H1 (cell line): ENCODE data around the gene RESF1.

Experiments used
- BACH1 ChIP-seq: IDR thresholded peaks from 2 replicates; pipeline ENCODE4 v1.6.1; 2012; ENCODE audit warnings: low read length, improper control_type of control experiment
- EGR1 ChIP-seq: IDR thresholded peaks from 2 replicates; pipeline ENCODE4 v1.6.1; 2011; ENCODE audit warnings: low read depth, low read length, borderline replicate concordance
- EZH2 ChIP-seq: fragments of 200-600 bp; sonication (generic); IDR thresholded peaks from 2 replicates; pipeline ENCODE4 v1.7.1; 2012; ENCODE audit warnings: low read depth, mild to moderate bottlenecking, moderate library complexity, low read length, inconsistent platforms; ENCODE audit not compliant: severe bottlenecking
- FOSL1 ChIP-seq: IDR thresholded peaks from 2 replicates; pipeline ENCODE4 v1.6.1; 2011; ENCODE audit warnings: mild to moderate bottlenecking, low read depth, low read length, moderate library complexity; ENCODE audit not compliant: insufficient read depth
- JUND ChIP-seq: IDR thresholded peaks from 2 replicates; pipeline ENCODE4 v1.6.1; 2011; ENCODE audit warnings: mild to moderate bottlenecking, improper control_type of control experiment, low read length
- MAFK ChIP-seq: IDR thresholded peaks from 2 replicates; pipeline ENCODE4 v1.6.1; 2012; ENCODE audit warnings: low read depth, mild to moderate bottlenecking, improper control_type of control experiment, low read length
- POLR2A ChIP-seq, 2 experiments: IDR thresholded peaks; 1 replicate in 1 of 2; 2 replicates in 1 of 2; pipeline ENCODE4 v1.6.1; 2011; ENCODE audit warnings: low read depth in 2 of 2, low read length in 2 of 2, mild to moderate bottlenecking in 2 of 2; ENCODE audit errors: control extremely low read depth in 1 of 2
- POLR2AphosphoS5 ChIP-seq: IDR thresholded peaks from 2 replicates; pipeline ENCODE4 v1.6.1; 2011; ENCODE audit warnings: low read depth, low read length
- RFX5 ChIP-seq: IDR thresholded peaks from 2 replicates; pipeline ENCODE4 v1.6.1; 2011; ENCODE audit warnings: low read depth, low read length, improper control_type of control experiment, borderline replicate concordance
- ZNF274 ChIP-seq: IDR thresholded peaks from 2 replicates; pipeline ENCODE4 v1.7.0; 2012; ENCODE audit warnings: low read length, borderline replicate concordance; ENCODE audit errors: extremely low read depth
- TF ChIP-seq, protein P1 (sequence below): IDR thresholded peaks from 2 replicates; pipeline ENCODE4 v1.6.1; 2011; ENCODE audit warnings: low read depth, mild to moderate bottlenecking, low read length; ENCODE audit not compliant: insufficient read depth
- TF ChIP-seq, protein P2 (sequence below), 3 experiments: IDR thresholded peaks; 1 replicate in 2 of 3; 2 replicates in 1 of 3; pipeline versions ENCODE4 v1.5.1 to v1.6.1; 2011; ENCODE audit warnings: low read length in 3 of 3, mild to moderate bottlenecking in 3 of 3, inconsistent platforms in 2 of 3, low read depth in 1 of 3, moderate library complexity in 1 of 3; ENCODE audit not compliant: insufficient read depth in 1 of 3; ENCODE audit errors: control extremely low read depth in 1 of 3

DNA sequence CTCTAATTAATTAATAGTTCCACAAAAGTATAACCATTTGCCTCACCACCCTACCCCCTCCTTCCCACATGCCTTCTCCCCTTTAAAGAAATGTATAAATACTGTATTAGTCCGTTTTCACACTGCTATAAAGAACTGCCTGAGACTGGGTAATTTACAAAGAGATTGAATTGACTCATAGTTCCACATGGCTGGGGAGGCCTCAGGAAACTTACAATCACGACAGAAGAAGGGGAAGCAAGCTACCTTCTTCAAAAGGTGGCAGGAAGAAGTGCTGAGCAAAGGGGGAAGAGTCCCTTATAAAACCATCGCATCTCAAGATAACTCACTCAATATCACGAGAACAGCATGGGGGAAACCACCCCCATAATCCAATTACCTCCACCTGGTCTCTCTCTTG lies 8.2 kb upstream of the RESF1 start:
- TF ChIP-seq POLR2AphosphoS5 (no peak), RFX5 (no peak), POLR2A (IDR thresholded peaks at IDR 0.05; ENCODE audit: control extremely low read depth in 1 of 2, low read depth in 2 of 2, low read length in 2 of 2) (no peak), ZNF274 (no peak), MAFK (no peak), JUND (no peak), BACH1 (no peak), EZH2 (no peak), EGR1 (no peak), FOSL1 (no peak)
- TF ChIP-seq, protein P1, sequence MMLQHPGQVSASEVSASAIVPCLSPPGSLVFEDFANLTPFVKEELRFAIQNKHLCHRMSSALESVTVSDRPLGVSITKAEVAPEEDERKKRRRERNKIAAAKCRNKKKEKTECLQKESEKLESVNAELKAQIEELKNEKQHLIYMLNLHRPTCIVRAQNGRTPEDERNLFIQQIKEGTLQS: no peak
- TF ChIP-seq, protein P2, sequence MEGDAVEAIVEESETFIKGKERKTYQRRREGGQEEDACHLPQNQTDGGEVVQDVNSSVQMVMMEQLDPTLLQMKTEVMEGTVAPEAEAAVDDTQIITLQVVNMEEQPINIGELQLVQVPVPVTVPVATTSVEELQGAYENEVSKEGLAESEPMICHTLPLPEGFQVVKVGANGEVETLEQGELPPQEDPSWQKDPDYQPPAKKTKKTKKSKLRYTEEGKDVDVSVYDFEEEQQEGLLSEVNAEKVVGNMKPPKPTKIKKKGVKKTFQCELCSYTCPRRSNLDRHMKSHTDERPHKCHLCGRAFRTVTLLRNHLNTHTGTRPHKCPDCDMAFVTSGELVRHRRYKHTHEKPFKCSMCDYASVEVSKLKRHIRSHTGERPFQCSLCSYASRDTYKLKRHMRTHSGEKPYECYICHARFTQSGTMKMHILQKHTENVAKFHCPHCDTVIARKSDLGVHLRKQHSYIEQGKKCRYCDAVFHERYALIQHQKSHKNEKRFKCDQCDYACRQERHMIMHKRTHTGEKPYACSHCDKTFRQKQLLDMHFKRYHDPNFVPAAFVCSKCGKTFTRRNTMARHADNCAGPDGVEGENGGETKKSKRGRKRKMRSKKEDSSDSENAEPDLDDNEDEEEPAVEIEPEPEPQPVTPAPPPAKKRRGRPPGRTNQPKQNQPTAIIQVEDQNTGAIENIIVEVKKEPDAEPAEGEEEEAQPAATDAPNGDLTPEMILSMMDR (IDR thresholded peaks at IDR 0.05; ENCODE audit: control extremely low read depth in 1 of 3, insufficient read depth in 1 of 3, low read depth in 1 of 3, low read length in 3 of 3): no peak
